C1 segment of cervical spinal cord (tissue), 14 donors: ENCODE measurements around the gene PRKD2.

Source experiments
- DNase-seq, 14 donors: peaks; one replicate each; lab custom pipeline; 2025; lab: John Stamatoyannopoulos, UW

PRKD2 gene

DNA sequence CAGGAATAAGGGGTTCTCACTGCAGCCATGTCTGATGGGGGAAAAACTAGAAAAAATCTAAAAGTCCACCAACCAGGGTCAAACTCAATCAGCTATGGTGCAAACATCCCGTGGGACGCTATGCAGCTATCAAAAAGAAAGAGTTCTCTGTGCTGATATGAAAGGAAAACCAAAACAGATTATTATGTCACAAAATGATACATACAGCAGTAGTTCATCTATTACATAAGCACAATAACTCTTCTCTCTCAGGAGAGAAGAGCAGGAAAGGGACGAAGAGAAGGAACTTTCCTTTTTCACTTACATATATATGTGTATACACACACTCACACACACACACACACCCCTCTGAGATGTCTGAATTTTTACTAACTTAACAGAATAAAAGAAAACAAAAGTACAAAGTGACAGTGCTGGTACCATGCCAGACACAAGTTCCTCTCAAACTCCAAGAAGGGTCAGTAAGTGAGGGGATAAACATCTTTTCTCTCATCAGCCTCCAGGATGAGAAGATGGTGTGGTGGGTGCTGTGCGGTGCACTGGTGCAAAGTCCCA is 26.1 kb upstream of the PRKD2 start:
- no peak for DNase-seq

GRCh38 chr19:46741447-46741846 is 24.5 kb upstream of the PRKD2 start:
- DNase-seq: no peak

DNA sequence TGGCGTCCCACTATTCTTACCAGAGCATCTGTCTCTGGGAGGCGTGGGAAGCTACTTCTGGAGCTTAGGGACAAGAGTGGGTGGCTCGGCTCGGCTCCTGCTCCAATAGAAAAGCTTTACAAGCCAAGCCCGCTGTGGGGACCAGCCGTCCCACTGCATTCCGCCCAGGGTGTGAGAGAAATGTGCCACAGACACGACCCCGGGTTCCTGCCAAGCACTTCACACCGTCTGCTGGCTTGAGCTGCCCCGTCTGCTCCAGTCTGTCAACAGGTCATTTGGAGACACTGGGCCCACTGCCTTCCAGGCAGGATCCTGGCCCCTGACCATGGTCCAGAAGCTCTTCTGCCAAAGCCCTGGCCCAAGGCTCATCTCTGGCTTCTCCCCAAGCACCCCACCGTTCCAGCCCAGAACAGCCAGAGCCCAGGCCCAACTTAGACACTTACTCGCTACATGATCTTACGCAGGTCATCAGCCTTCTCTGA is 22.4 kb upstream of the PRKD2 start:
- DNase-seq: peak in 10 of 14 donors; percentile 14 to 95 (median 43)

GRCh38 chr19:46737761-46738171 is 20.9 kb upstream of the PRKD2 start:
- DNase-seq: no peak

DNA sequence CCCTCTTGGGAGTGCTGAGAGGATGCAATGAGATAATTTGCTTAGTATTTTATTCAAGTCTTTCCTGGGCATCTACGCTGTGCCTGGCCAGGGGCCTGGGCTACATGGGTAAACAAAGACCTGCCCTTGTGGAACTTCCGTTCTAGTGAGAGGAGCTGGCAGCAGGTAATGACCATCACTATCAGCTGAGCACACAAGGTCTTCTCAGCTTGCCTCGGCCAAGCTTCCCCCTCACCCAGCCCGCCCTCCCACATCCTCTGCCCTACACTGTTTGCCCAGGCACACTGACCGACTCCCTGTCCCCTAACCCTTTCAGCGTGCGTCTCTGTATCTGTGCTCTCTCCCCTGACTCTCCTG is 20.4 kb upstream of the PRKD2 start:
- DNase-seq: no peak

GRCh38 chr19:46736531-46737297 is 19.8 kb upstream of the PRKD2 start:
- DNase-seq: no peak

DNA sequence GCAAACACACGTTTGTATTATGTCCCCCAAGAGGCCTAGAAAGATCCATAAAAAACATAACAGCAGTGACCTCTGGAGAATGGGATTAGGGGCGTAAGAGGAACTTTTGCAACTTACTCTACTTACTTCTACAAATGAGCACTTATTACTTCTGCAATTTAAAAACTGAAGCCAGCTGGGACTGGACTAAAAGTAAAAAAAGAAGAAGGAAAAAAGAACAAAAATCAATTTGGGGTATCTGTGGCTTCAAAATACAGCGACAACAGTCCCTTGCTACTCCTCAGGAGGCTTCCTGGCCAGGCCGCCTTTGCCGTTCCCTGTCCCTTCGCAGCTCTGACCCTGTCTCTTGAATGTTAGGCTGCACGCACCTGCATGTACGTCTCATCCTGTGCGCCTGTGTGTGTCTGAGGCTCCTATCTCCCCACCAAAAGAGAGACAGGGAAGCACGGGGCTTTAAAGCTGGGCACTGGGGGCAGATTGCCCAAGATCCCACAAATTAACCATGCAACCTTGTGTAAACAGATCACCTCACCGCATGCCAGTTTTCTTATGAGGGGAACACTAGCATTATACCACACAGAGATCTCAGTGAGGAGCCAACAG is 16.9 kb upstream of the PRKD2 start:
- DNase-seq: no peak

DNA sequence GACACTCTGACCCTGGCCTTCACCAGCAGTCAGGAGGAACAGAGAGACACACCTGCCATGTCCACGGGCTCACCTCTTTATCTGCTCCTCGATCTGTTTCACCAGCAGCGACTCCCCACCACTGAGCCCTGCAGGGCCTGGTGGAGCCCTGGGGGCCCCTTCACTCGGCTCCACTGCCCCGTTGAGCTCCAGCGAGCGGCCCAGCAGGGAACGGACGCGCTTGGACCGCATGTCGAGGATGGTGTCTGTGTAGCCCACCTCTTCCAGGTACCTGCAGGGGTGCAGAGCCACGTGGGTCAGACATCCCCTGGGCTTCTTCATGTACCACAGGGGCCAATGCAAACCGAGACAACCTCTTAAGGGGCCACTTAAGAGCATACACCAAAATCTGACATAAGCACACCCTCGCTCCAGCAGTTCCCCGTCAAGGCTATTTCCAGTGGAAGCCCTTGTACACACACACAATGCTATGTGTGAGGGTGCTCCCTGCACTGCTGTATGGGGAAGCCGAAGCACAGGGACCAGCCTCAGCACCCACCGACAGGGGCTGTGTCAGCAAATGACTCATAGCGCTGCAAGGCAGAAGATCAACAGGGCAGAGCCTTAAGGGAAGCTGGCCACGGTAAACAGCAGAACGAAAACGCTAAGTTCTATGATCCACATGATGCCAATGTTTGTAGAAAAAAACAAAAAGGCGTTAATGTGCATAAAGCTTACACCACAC is 16.2 kb upstream of the PRKD2 start:
- DNase-seq: peak in 4 of 14 donors; percentile 6 to 24 (median 10)

DNA sequence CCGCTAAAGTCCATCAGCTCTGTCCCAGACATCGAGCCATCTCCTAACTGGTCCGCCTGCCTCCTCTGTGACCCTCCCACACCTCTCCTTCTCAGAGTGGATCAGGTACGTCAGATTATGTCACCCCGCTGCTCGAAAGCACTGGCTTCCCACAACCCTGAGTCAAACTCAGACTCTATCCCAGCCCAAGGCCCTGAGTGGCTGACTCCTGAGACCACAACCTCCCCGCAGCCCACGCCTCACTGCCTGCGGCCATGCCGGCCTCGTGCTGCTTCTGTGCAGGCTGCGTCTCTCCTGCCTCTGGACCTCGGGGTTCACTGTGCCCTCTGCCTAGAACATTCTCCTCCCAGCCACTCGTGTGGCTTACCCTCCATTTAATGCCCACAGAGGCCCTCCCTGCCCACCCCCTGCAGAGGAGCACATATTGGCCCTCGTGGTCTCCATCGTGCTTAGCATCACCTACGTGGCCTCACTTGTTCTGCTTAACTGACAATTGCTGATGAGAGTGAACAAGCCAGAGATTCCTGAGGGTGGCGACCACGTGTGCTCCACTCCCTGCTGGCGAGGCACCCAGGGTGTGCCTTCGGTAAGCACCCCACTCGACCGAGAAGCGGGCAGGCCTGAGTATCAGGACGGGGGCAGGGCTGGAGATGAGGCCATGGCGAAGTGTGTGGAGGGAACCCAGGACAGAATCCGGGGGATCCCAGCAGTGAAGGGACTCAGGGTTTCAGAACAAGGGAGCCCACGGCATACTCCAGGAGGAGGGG is 15.4 kb upstream of the PRKD2 start:
- no peak for DNase-seq

DNA sequence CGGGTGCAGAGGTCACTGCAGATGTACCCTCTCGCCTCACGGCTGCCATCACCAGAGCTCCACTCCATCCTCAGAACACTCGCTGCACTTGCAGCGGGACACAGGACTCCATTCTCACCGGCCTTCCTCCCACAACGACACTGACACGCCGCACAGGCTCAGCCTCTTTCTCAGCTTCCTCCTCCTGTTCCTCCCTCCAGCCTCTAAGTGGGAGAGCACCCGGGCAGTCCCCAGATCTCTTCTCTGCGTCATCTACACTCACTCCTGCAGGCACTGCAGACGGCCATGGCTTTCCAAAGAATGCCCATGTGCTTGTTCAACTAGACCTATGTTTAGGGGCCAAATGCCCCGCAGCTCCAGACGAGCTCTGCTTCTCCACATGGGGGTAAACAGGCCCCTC is 14.7 kb upstream of the PRKD2 start:
- no peak for DNase-seq

DNA sequence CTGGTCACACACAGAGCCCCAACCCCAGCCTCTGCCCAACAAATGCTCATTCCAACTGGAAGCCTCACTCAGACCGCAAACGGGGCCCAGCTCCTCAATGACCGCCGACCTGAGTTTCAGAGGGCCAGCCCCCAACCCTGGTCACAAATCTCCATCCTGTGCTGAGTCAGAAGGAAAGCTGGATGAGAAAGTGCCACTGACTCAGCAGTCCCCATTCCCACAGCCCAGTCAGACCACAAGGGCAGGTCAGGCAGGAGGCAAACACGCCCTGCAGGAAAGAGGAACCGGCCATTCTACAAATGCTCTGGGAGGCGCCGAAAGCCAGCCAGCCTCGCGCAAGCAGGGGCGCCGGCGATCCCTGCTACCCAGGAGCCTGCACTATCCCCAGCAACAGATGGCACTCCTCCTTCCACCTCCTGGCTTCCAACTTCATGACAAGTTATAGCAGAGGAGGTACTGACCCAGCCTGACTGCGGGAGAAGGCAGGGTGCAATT is 14.1 kb upstream of the PRKD2 start:
- DNase-seq: peak in 1 of 14 donors; percentile 18

GRCh38 chr19:46730595-46730994 is 13.7 kb upstream of the PRKD2 start:
- DNase-seq: no peak

- no peak for DNase-seq
Measured at GRCh38 chr19:46730187-46730586, 13.3 kb upstream of the PRKD2 start.

DNA sequence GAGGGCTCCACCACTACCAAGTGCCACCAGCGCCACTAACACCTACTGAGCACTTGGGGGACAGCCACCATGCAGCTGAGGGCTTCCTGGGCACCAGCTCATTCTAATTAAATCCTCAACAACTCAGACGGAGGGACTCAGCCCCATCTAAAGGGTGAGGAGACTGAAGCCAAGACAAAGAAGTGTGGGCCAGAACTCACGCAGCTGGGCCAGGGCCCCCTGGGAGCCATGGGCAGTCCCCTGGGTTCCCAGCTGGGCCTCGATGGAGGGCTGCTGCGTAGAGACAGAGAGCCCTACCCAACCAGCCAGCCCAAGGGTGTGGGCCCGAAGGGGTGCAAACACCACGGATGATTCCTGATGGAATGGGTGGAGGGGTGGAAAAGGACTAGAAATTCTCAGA is 12.8 kb upstream of the PRKD2 start:
- no peak for DNase-seq

DNA sequence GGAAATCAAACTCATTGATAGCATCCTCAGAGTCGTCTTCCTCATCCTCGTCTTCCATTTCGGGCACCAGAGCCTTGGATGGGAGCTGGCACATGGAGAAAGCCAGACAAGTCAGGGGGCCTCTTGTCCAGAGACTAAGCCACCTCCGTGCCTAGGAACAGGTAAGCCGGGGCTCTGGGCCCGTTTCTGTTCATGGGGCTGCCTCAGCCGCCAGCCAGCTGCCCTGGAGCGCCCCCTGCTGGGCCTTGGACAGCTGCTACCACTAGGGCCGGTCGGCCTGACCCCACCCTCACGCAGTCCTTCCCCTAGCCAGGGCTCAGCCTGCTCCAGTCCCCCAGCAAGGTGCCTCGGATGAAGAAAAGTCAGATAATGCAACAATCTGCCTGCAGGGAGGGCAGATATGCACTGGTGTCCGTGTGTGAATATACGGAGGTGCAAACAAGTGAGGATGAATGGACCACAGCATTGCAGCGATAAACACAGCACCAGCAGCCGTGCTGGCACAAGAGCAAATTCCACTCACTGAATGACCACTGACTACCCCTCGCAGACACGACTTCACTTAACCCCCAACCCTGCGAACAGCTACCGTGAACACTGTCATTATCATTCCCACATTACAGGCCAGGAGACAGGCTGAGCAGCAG is 11.9 kb upstream of the PRKD2 start:
- DNase-seq: peak in 8 of 14 donors; percentile 9 to 70 (median 36)

DNA sequence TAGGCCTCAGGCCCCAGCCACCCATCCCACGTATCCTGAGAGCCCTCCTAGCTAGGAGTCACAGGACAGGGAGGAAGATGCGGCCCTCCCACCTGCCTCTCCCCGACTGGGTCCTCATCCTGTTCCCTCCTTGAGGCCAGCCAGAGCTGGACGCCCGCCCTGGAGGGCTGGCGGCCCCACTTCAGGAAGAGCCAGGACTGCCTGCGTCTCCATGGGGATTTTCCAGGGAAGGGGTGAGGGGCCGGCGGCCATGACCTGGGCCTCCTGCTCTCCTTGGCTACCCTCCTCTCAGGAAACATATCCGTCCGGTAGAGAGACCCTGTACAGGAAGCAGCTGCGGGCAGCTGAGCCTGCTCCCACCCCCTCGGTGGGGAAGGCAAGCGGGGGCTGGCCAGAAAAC is 11.3 kb upstream of the PRKD2 start:
- DNase-seq: peak in 1 of 14 donors; percentile 8

DNA sequence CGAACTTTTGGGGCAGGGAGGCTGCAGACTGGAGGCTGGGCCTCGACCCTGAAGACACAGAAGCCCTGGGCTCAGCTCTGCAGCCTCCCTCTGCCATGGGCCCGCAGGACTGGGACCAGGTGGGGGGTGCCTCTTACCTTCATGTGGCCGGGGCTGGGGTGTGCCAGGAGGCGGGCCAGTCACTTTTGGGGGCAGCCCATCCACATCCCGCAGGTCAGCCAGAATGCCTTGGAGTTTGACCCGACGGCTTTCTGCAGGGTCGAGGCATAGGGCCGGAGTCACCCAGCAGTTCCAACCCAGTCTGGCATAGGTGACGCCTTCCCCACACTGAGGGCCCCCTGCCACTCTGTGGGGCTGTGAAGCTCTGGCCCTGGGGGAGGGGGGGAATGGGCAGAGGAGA is 10.8 kb upstream of the PRKD2 start:
- DNase-seq: no peak

- DNase-seq: no peak
Measured at GRCh38 chr19:46726971-46727501, 10.1 kb upstream of the PRKD2 start.

DNA sequence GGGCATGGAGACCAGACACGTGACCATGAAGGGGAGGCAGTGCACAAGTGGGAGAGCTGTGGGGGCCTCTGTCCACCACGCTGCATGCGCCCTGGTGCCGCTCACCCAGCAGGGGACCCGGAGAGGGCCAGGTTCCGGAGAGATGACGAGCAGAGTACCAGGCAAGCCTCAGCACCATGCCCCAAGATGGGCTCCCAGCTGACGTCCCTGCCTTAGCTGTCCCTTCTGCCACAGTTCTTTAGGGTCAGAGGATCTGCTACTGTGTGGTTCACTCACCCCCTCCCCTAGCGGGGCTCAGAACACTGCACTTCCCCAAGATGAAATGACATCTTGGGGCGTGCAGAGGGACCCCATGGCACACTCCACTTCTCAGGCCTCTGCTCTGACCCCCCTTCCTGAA is 9.6 kb upstream of the PRKD2 start:
- no peak for DNase-seq

DNA sequence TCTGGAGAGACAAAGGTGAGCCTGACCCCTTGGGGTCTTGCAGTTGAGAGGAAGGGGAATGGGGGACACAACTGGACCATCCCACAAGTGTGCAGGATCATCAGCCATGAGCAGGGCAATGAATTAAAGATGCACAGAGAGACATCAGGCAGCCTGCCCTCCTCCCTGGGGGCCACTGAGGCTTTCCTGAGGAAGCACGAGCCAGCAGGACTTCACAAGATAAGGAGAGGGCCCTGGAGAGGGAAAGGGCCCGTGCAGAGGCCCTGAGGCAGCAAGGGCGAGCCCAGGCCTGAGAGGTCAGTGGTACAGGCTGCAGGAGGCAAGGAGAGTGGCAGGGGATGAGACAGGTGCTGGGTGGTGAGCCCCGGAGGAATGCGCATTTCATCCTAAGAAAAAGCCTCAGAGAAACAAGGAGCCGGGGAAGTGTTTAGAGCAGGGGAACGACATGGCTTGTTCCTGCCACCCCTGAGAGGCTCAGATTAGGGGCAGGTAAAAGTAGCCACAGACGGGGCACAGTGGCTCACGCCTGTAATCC is 9.0 kb upstream of the PRKD2 start:
- no peak for DNase-seq
